ENCODE results near the gene CDH24. TPM values are rescaled to one million over a fixed set of nuclear protein-coding genes. Genes with fewer than 3 reads are reported as not detected.

The CDH24 gene
- total RNA-seq, 1 donor from 2014 or later = 1.3 TPM

GRCh38 chr14:23074906-23075305, 17.6 kb upstream of the CDH24 start:
- H3K9me3 Mint-ChIP-seq = no peaks in the 10 kb centered on the region
- H3K36me3 Mint-ChIP-seq (ENCODE audit: low read depth) = peaks cover 82% of the 10 kb centered on the region
- H3K4me1 Mint-ChIP-seq = peaks cover 25% of the 10 kb centered on the region
- TF ChIP-seq CTCF (IDR thresholded peaks at IDR 0.05) = no peak
- no peak for DNase-seq
- no peaks in the 10 kb centered on the region for H3K27me3 Mint-ChIP-seq
- CTCF ChIA-PET = interaction anchor here (1.2 to 1.3 kb wide), 2 partner anchors 18 to 46 kb away, joined by 3 read pairs; no protein-coding TSS in a partner anchor
- no peak overlapping the region for H3K27ac Mint-ChIP-seq
- POLR2A ChIA-PET = interaction anchor here (0.5 to 1.2 kb wide), 3 partner anchors 12 to 246 kb away, joined by 4 read pairs; no protein-coding TSS in a partner anchor
- intact Hi-C loops (cut with micrococcal nuclease) = loop anchor here (5.0 kb wide), 1 partner anchor 222 kb away; no protein-coding TSS in a partner anchor
- ATAC-seq (ENCODE audit: low read depth) = no peak
- H3K4me3 Mint-ChIP-seq = no peak overlapping the region

- no peak for DNase-seq
- intact Hi-C loops (cut with micrococcal nuclease) = loop anchor here (1.0 kb wide), 1 partner anchor 22 kb away; no protein-coding TSS in a partner anchor
- TF ChIP-seq CTCF (IDR thresholded peaks at IDR 0.05) = no peak
- no peak for ATAC-seq (ENCODE audit: low read depth)
- no peaks in the 10 kb centered on the region for H3K27me3 Mint-ChIP-seq
- peaks cover 77% of the 10 kb centered on the region for H3K36me3 Mint-ChIP-seq (ENCODE audit: low read depth)
- no peaks in the 10 kb centered on the region for H3K9me3 Mint-ChIP-seq
- H3K27ac Mint-ChIP-seq = peak overlapping the region; percentile 92
- CTCF ChIA-PET = interaction anchor here (1.0 to 3.3 kb wide), 9 partner anchors 13 to 308 kb away, joined by 3 to 15 read pairs (median 5); partner anchors contain the start of genes ACIN1, C14orf119 and CDH24
- H3K4me1 Mint-ChIP-seq = peaks cover 39% of the 10 kb centered on the region
- POLR2A ChIA-PET = interaction anchor here (0.7 to 4.0 kb wide), 8 partner anchors 10 to 306 kb away, joined by 3 to 36 read pairs (median 5); partner anchors contain the start of genes ACIN1, C14orf119, OXA1L and PSMB5
- peak overlapping the region; percentile 98 for H3K4me3 Mint-ChIP-seq
Observed at GRCh38 chr14:23071921-23072539, 14.7 kb upstream of the CDH24 start.

- POLR2A ChIA-PET = interaction anchor here (0.7 to 4.0 kb wide), 8 partner anchors 11 to 305 kb away, joined by 3 to 36 read pairs (median 5); partner anchors contain the start of genes ACIN1, C14orf119, OXA1L and PSMB5
- intact Hi-C loops (cut with micrococcal nuclease) = loop anchor here (1.0 kb wide), 1 partner anchor 23 kb away; no protein-coding TSS in a partner anchor
- Mint-ChIP-seq H3K27me3 (no peaks in the 10 kb centered on the region), H3K4me1 (peaks cover 36% of the 10 kb centered on the region), H3K27ac (peak overlapping the region; percentile 92), H3K9me3 (no peaks in the 10 kb centered on the region), H3K4me3 (peak overlapping the region; percentile 98), H3K36me3 (ENCODE audit: low read depth) (peaks cover 77% of the 10 kb centered on the region)
- CTCF ChIA-PET = interaction anchor here (1.0 to 3.3 kb wide), 10 partner anchors 9 to 309 kb away, joined by 3 to 15 read pairs (median 4); partner anchors contain the start of genes CDH24 and CIROP
- peak; percentile 88 for ATAC-seq (ENCODE audit: low read depth)
- DNase-seq = peak; percentile 57
- no peak for TF ChIP-seq CTCF (IDR thresholded peaks at IDR 0.05)
Observed at GRCh38 chr14:23071244-23071920, 14.1 kb upstream of the CDH24 start.

GRCh38 chr14:23070262-23071129, 13.2 kb upstream of the CDH24 start:
- Mint-ChIP-seq H3K27ac (peak overlapping the region; percentile 92), H3K9me3 (no peaks in the 10 kb centered on the region), H3K4me3 (peak overlapping the region; percentile 98), H3K4me1 (peaks cover 36% of the 10 kb centered on the region), H3K27me3 (no peaks in the 10 kb centered on the region), H3K36me3 (ENCODE audit: low read depth) (peaks cover 78% of the 10 kb centered on the region)
- intact Hi-C loops (cut with micrococcal nuclease) = loop anchor here (1.0 kb wide), 1 partner anchor 24 kb away; no protein-coding TSS in a partner anchor
- ATAC-seq (ENCODE audit: low read depth) = no peak
- TF ChIP-seq CTCF (IDR thresholded peaks at IDR 0.05) = no peak
- ChIA-PET POLR2A (interaction anchor here (0.5 to 4.0 kb wide), 4 partner anchors 8 to 32 kb away, joined by 6 to 36 read pairs (median 6); partner anchors contain the start of genes ACIN1 and C14orf119), CTCF (interaction anchor here (1.0 to 3.3 kb wide), 11 partner anchors 8 to 310 kb away, joined by 3 to 15 read pairs (median 3); partner anchors contain the start of genes CDH24 and CIROP)
- no peak for DNase-seq

Measured in activated B cell treated with CpG ODN at 0.5 μM for 24 hours (primary cell).